IgD-negative memory B cell (primary cell): ENCODE results near the gene SYF2. TPM values are rescaled to one million over a fixed set of nuclear protein-coding genes. Genes with fewer than 3 reads are reported as not detected.

Experiments
- polyA plus RNA-seq: library from polyadenylated mRNA; unstranded; fragments of 300-500 nt; fragmentation: Illumina TruSeq; gene quantifications from one replicate; pipeline ENCODE4 v1.2.3, GENCODE V29; 2021

Gene SYF2
- polyA plus RNA-seq, 1 donor from 2014 or later: 91.2 TPM

Other genes with a start within 250 kb of the SYF2 start
- 56.0 TPM for gene RSRP1, start 15.0 kb upstream of the SYF2 start, polyA plus RNA-seq
- gene RHD, start 40.0 kb upstream of the SYF2 start, polyA plus RNA-seq: 0.19 TPM
- 111 TPM for gene TMEM50A, start 105.8 kb upstream of the SYF2 start, polyA plus RNA-seq
- 0.30 TPM for gene RHCE, start 188.3 kb upstream of the SYF2 start, polyA plus RNA-seq
- 8.3 TPM for gene MACO1, start 198.4 kb upstream of the SYF2 start, polyA plus RNA-seq